Endothelial cell of umbilical vein (primary cell): ENCODE results near the gene STAU1.

Experiments used
- EZH2 ChIP-seq: IDR thresholded peaks from 2 replicates; pipeline ENCODE4 v1.6.1; 2012; ENCODE audit warnings: borderline replicate concordance, low read depth, mild to moderate bottlenecking, moderate library complexity, low read length, inconsistent platforms; ENCODE audit not compliant: severe bottlenecking
- POLR2A ChIP-seq: IDR thresholded peaks from 2 replicates; pipeline ENCODE4 v1.6.1; 2012; ENCODE audit warnings: low read depth, mild to moderate bottlenecking, control low read depth, low read length
- POLR2AphosphoS5 ChIP-seq: IDR thresholded peaks from 2 replicates; pipeline ENCODE4 v1.6.1; 2012; ENCODE audit warnings: low read depth, mild to moderate bottlenecking, control low read depth, low read length, moderate library complexity; ENCODE audit not compliant: insufficient read depth
- TF ChIP-seq, protein P1 (sequence below), 2 donors: IDR thresholded peaks; 1 replicate in 1 of 2; 2 replicates in 1 of 2; pipeline ENCODE4 v1.5.1; 2011; ENCODE audit warnings: low read length in 2 of 2, mild to moderate bottlenecking in 2 of 2, moderate library complexity in 2 of 2, control low read depth in 1 of 2, inconsistent platforms in 1 of 2, low read depth in 1 of 2; ENCODE audit not compliant: insufficient read depth in 1 of 2; ENCODE audit errors: extremely low read depth in 1 of 2

- TF ChIP-seq, protein P1, sequence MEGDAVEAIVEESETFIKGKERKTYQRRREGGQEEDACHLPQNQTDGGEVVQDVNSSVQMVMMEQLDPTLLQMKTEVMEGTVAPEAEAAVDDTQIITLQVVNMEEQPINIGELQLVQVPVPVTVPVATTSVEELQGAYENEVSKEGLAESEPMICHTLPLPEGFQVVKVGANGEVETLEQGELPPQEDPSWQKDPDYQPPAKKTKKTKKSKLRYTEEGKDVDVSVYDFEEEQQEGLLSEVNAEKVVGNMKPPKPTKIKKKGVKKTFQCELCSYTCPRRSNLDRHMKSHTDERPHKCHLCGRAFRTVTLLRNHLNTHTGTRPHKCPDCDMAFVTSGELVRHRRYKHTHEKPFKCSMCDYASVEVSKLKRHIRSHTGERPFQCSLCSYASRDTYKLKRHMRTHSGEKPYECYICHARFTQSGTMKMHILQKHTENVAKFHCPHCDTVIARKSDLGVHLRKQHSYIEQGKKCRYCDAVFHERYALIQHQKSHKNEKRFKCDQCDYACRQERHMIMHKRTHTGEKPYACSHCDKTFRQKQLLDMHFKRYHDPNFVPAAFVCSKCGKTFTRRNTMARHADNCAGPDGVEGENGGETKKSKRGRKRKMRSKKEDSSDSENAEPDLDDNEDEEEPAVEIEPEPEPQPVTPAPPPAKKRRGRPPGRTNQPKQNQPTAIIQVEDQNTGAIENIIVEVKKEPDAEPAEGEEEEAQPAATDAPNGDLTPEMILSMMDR (IDR thresholded peaks at IDR 0.05; ENCODE audit: extremely low read depth in 1 of 2, insufficient read depth in 1 of 2, low read depth in 1 of 2, low read length in 2 of 2): no peak
- TF ChIP-seq EZH2 (no peak), POLR2A (no peak), POLR2AphosphoS5 (no peak)
These were observed 91.0 kb downstream of the STAU1 start for GRCh38 chr20:49097159-49097558.
